Measurements from ENCODE around the gene BCAS3.

DNA sequence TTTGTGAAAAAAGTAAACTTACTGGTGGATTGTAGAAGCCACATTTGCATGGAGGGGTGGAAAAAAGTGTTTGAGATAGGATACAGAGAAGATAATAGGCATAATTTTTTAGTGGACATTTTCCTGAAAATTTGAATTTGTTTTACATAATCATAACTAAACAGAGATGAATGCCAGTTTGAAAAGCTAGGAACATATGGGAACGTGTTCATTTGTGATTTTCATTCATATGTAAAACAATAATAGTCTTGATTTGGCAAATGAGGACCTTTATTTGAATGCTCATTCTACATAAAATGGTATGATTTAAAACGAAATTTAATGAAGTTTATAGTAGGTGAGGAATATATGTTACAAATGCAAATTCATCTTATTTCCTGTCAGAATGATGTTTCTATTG lies 263.9 kb downstream of the BCAS3 start:
- no peak for TF ChIP-seq CTCF (conservative IDR thresholded peaks at IDR 0.05; ENCODE audit: low read depth, low read length)
- TF ChIP-seq EZH2 (IDR thresholded peaks at IDR 0.05; ENCODE audit: borderline replicate concordance, low read depth, low read length, poor library complexity, severe bottlenecking): no peak

Measured in A673 (cell line).